Left ventricle myocardium inferior (tissue), 1 donor: Measurements from ENCODE around the gene CYTIP. TPM values are rescaled to one million over a fixed set of nuclear protein-coding genes. Genes with fewer than 3 reads are reported as not detected.

Source experiments
- DNase-seq: peaks from one replicate; pipeline ENCODE4 v3.0.0-alpha.2; 2020
- H3K27ac ChIP-seq: fragments of 200-600 bp; replicated peaks from 2 replicates; pipeline ENCODE4 v1.8.0; 2021
- H3K27me3 ChIP-seq: fragments of 200-600 bp; 2 replicates; pipeline ENCODE4 v1.8.0; 2021; ENCODE audit warnings: low read depth
- H3K36me3 ChIP-seq: fragments of 200-600 bp; 2 replicates; pipeline ENCODE4 v1.8.0; 2021
- H3K4me1 ChIP-seq: fragments of 200-600 bp; 2 replicates; pipeline ENCODE4 v1.8.0; 2021
- H3K4me3 ChIP-seq: fragments of 200-600 bp; 2 replicates; pipeline ENCODE4 v1.8.0; 2021; ENCODE audit warnings: mild to moderate bottlenecking, moderate library complexity
- H3K9me3 ChIP-seq: fragments of 200-600 bp; replicated peaks from 2 replicates; pipeline ENCODE4 v1.8.0; 2021
- CTCF ChIP-seq: fragments of 200-600 bp; IDR thresholded peaks from 2 replicates; pipeline ENCODE4 v1.8.0; 2021; ENCODE audit warnings: antibody characterized with exemption, mild to moderate bottlenecking, borderline replicate concordance
- intact Hi-C: fragments of 100-400 bp; cut with micrococcal nuclease; formaldehyde crosslinking; loops from one replicate; pipeline ENCODE4 v1.11.0; 2022
- total RNA-seq: library from RNA; stranded (reverse); fragmentation: NEBNext Ultra II Directional; extraction: Animal tissue kit (Norgen Biotek cat#: 25700); gene quantifications from one replicate; pipeline ENCODE4 v1.2.1, GENCODE V29; 2021
- donor health status: DM: no; HTN: yes; CAD: no; lungs with severe emphysema.

CYTIP gene
- total RNA-seq, 1 donor from 2014 or later: 0.82 TPM

GRCh38 chr2:157469726-157470125, 25.8 kb upstream of the CYTIP start:
- no peak overlapping the region for H3K27ac ChIP-seq
- no peak overlapping the region for H3K4me3 ChIP-seq
- intact Hi-C loops: no loop called here

GRCh38 chr2:157468931-157469708, 25.2 kb upstream of the CYTIP start:
- Histone ChIP-seq H3K27ac (no peak overlapping the region), H3K4me3 (no peak overlapping the region), H3K27me3 (no peaks in the 10 kb centered on the region), H3K36me3 (no peaks in the 10 kb centered on the region), H3K9me3 (no peaks in the 10 kb centered on the region), H3K4me1 (no peaks in the 10 kb centered on the region)
- DNase-seq: no peak
- intact Hi-C loops: no loop called here
- no peak for TF ChIP-seq CTCF

More at GRCh38 chr2:157469726-157470125, 25.8 kb upstream of the CYTIP start:
- DNase-seq: no peak
- H3K27me3 ChIP-seq: no peaks in the 10 kb centered on the region
- no peaks in the 10 kb centered on the region for H3K4me1 ChIP-seq
- no peak for TF ChIP-seq CTCF
- H3K36me3 ChIP-seq: no peaks in the 10 kb centered on the region
- no peaks in the 10 kb centered on the region for H3K9me3 ChIP-seq

GRCh38 chr2:157466764-157467163, 22.9 kb upstream of the CYTIP start:
- DNase-seq: no peak
- intact Hi-C loops: no loop called here
- Histone ChIP-seq H3K4me3 (no peak overlapping the region), H3K9me3 (no peaks in the 10 kb centered on the region), H3K27ac (no peak overlapping the region), H3K27me3 (no peaks in the 10 kb centered on the region), H3K4me1 (no peaks in the 10 kb centered on the region), H3K36me3 (no peaks in the 10 kb centered on the region)
- TF ChIP-seq CTCF: no peak

- Histone ChIP-seq H3K4me1 (no peaks in the 10 kb centered on the region), H3K36me3 (no peaks in the 10 kb centered on the region), H3K4me3 (no peak overlapping the region), H3K27me3 (no peaks in the 10 kb centered on the region), H3K27ac (no peak overlapping the region), H3K9me3 (no peaks in the 10 kb centered on the region)
- intact Hi-C loops: no loop called here
- DNase-seq: no peak
- no peak for TF ChIP-seq CTCF
Observed at GRCh38 chr2:157465554-157465953, 21.7 kb upstream of the CYTIP start.

GRCh38 chr2:157463002-157463401, 19.1 kb upstream of the CYTIP start:
- intact Hi-C loops: no loop called here
- no peak for DNase-seq

More at GRCh38 chr2:157463002-157463401, 19.1 kb upstream of the CYTIP start:
- TF ChIP-seq CTCF: no peak
- Histone ChIP-seq H3K4me1 (no peaks in the 10 kb centered on the region), H3K27ac (no peak overlapping the region), H3K4me3 (no peak overlapping the region), H3K27me3 (no peaks in the 10 kb centered on the region), H3K36me3 (no peaks in the 10 kb centered on the region), H3K9me3 (no peaks in the 10 kb centered on the region)
